Measurements from ENCODE around the gene HSD17B3.
"Not testable (repeated sequence)": the region's sequence is repeated elsewhere in the genome, so short reads cannot be mapped to it uniquely, and the experiment has no call there.

Gene HSD17B3

DNA sequence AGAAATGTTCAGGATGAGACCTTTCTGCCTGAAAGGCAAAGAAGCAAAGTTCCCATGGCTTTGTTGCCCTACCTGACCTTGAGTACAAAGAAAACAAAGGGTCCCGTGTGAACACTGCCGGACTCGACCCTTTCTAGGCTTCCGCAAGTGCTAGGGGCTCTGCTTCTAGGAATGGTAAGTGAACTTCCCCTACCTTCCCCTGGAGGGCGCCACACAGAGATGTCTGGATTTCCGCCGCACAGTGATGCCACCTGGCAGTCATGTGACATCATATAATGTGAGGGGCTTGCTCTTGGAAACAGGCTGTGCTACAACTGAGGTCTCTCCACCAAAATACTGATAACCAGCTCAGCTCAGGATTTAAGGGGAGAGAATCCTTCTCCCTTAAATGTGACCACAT is 56.6 kb downstream of the HSD17B3 start:
- no peak overlapping the region for H3K27ac ChIP-seq
- H3K36me3 ChIP-seq = no peaks in the 10 kb centered on the region
- no peaks in the 10 kb centered on the region for H3K27me3 ChIP-seq
- no peak overlapping the region for H3K4me3 ChIP-seq (ENCODE audit: low read depth in 1 of 2, low read length in 1 of 2)
- H3K4me1 ChIP-seq (ENCODE audit: control insufficient read depth in 1 of 2, insufficient read depth in 1 of 2, low read depth in 1 of 2, low read length in 1 of 2) = no peaks in the 10 kb centered on the region
- TF ChIP-seq, protein P1, sequence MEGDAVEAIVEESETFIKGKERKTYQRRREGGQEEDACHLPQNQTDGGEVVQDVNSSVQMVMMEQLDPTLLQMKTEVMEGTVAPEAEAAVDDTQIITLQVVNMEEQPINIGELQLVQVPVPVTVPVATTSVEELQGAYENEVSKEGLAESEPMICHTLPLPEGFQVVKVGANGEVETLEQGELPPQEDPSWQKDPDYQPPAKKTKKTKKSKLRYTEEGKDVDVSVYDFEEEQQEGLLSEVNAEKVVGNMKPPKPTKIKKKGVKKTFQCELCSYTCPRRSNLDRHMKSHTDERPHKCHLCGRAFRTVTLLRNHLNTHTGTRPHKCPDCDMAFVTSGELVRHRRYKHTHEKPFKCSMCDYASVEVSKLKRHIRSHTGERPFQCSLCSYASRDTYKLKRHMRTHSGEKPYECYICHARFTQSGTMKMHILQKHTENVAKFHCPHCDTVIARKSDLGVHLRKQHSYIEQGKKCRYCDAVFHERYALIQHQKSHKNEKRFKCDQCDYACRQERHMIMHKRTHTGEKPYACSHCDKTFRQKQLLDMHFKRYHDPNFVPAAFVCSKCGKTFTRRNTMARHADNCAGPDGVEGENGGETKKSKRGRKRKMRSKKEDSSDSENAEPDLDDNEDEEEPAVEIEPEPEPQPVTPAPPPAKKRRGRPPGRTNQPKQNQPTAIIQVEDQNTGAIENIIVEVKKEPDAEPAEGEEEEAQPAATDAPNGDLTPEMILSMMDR (IDR thresholded peaks at IDR 0.05) = no peak
- no peaks in the 10 kb centered on the region for H3K9me3 ChIP-seq

DNA sequence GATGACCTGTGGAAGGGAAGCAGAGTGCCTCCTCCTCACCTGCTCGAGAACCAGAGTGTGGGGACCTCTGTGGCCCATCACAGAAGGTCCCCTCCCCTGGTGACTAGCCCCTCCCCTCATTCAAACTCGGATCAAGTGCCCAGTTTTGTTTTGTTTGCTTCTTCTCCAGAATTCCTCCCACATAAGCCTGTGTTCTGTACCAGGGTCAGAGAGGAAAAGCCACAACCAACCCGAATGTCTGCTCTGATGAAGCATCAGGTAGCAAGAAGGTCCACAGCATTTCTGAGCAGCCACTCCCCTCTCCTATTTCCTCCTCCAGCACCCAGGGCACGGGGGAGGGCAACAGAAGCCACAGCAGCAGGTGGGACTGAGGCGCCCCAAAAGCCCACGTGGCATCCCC is 58.2 kb downstream of the HSD17B3 start:
- Histone ChIP-seq H3K27ac (no peak overlapping the region), H3K4me1 (ENCODE audit: control insufficient read depth in 1 of 2, insufficient read depth in 1 of 2, low read depth in 1 of 2, low read length in 1 of 2) (no peaks in the 10 kb centered on the region), H3K36me3 (no peaks in the 10 kb centered on the region), H3K4me3 (ENCODE audit: low read depth in 1 of 2, low read length in 1 of 2) (no peak overlapping the region), H3K27me3 (no peaks in the 10 kb centered on the region), H3K9me3 (no peaks in the 10 kb centered on the region)
- TF ChIP-seq, protein P1 (IDR thresholded peaks at IDR 0.05) = no peak

DNA sequence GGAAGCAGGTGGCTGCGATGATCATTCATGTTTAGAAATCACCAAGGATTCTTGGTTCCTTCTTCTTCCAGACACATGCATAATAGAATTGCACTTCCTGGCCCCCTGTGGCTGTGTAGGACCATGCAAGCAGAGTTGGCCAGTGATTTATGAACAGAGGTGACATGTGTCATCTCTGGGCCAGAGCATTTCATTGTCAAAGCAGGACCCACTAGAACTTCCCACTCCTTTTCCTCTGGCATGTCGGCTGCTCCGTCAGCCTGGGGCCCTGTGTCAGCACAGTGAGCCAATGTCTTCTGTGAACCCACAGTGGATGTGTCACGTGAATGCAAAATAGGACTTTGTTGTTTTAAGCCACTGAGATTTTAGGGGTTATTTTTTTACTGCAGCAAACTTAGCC is 59.2 kb downstream of the HSD17B3 start:
- TF ChIP-seq, protein P1 (IDR thresholded peaks at IDR 0.05) = no peak
- no peaks in the 10 kb centered on the region for H3K36me3 ChIP-seq
- H3K4me3 ChIP-seq (ENCODE audit: low read depth in 1 of 2, low read length in 1 of 2) = no peak overlapping the region
- no peaks in the 10 kb centered on the region for H3K4me1 ChIP-seq (ENCODE audit: control insufficient read depth in 1 of 2, insufficient read depth in 1 of 2, low read depth in 1 of 2, low read length in 1 of 2)
- H3K27ac ChIP-seq = no peak overlapping the region
- H3K27me3 ChIP-seq = no peaks in the 10 kb centered on the region
- no peaks in the 10 kb centered on the region for H3K9me3 ChIP-seq

DNA sequence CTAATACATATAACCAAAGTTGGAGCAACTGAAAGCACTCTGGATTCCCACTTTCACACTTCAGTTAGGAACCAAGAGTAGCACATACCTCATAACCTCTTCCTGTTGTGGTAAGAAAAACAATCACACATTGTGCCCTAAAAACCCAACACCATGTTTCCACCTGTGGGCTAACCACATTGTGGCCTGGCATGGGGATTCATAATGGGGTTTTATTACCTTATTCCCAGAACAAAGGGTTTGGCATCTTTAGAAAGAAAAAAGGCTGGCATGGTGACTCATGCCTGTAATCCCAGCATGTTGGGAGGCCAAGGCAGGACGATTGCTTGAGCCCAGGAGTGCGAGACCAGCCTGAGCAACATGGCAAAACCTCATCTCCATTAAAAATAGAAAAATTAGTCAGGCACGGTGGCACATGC is 60.6 kb downstream of the HSD17B3 start:
- no peaks in the 10 kb centered on the region for H3K36me3 ChIP-seq
- H3K4me1 ChIP-seq (ENCODE audit: control insufficient read depth in 1 of 2, insufficient read depth in 1 of 2, low read depth in 1 of 2, low read length in 1 of 2) = no peaks in the 10 kb centered on the region
- H3K9me3 ChIP-seq = no peaks in the 10 kb centered on the region
- H3K27me3 ChIP-seq = no peaks in the 10 kb centered on the region
- TF ChIP-seq, protein P1 (IDR thresholded peaks at IDR 0.05) = no peak
- no peak overlapping the region for H3K4me3 ChIP-seq (ENCODE audit: low read depth in 1 of 2, low read length in 1 of 2)
- no peak overlapping the region for H3K27ac ChIP-seq

DNA sequence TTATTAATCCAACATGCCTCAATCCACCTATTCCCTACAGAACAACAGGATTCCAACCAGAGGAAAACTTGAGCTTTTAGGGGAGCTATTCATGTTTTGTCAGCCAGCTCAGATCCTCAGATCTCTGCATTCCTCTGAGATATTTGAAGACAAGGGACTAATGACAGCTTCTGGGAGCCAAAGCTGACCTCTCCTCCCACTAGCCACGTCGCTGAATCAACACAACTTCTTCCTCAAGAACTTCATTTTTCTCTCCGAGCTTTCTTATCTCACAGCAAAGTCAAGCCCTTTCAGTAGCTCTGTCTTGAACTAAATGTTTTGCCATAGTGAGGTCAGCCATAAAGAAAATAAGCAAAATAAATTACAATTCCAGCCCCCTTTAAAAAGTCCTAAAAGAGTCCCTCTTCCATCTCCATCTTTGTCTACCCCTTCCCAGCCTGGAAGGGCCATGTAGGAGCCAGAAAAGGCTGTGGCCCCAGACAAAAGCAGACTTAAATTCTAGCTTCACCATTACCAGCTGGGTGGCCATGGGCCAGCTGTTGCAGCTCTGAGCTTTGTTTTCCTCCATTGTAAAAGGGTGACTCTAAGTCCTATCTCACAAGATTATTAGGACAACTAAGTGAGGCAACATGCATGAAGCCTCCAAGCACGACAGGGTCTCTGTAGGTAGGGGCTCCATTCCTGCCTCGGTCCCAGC is 65.0 kb downstream of the HSD17B3 start:
- no peaks in the 10 kb centered on the region for H3K4me1 ChIP-seq (ENCODE audit: control insufficient read depth in 1 of 2, insufficient read depth in 1 of 2, low read depth in 1 of 2, low read length in 1 of 2)
- H3K9me3 ChIP-seq = no peaks in the 10 kb centered on the region
- no peaks in the 10 kb centered on the region for H3K36me3 ChIP-seq
- H3K27me3 ChIP-seq = peaks cover 17% of the 10 kb centered on the region
- TF ChIP-seq, protein P1 (IDR thresholded peaks at IDR 0.05) = no peak
- H3K27ac ChIP-seq = no peak overlapping the region
- no peak overlapping the region for H3K4me3 ChIP-seq (ENCODE audit: low read depth in 1 of 2, low read length in 1 of 2)

DNA sequence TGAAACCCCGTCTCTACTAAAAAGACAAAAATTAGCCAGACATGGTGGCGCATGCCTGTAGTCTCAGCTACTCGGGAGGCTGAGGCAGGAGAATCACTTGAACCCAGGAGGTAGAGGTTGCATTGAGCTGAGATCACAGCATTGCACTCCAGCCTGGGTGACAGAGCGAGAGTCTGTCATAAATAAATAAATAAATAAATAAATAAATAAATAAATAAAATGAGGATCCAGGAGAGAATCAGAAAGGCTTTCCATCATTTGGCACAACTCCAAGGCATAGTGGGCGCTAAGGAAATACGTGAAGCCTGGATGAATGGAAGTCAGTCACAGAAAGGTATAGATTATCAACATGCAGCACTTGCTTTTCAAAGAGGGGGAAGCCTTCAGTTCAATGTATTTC is 65.6 kb downstream of the HSD17B3 start:
- H3K36me3 ChIP-seq; H3K27ac ChIP-seq; H3K9me3 ChIP-seq; H3K4me1 ChIP-seq (ENCODE audit: control insufficient read depth in 1 of 2, insufficient read depth in 1 of 2, low read depth in 1 of 2, low read length in 1 of 2); H3K4me3 ChIP-seq (ENCODE audit: low read depth in 1 of 2, low read length in 1 of 2): not testable (repeated sequence)
- H3K27me3 ChIP-seq = peaks cover 17% of the 10 kb centered on the region

All from neutrophil (primary cell).